ENCODE results near the gene ADPRHL1.

ADPRHL1 gene

DNA sequence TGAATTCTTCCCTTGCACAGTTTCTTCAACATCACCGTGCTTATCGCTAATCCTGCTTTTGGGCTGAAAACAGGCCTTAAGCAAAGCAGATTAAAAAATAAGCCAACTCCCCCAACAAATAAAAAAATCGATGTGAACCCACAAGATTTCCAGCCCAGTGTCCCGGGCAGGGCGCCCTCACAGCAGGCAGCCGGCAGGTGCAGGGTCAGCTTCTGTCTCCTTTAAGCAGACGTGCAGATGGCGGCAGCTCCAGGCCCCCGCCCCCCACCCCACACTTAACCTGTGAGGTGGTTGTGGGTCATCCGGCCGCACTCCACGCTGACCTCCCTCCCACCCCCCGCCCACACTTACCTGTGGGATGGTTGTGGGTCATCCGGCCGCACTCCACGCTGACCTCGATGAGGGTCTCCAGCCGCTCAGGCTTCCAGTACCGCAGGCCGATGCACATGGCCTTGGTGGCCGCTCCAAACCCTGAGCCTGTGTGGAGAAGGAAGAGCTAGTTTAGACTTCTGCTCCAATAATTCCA lies 19.8 kb downstream of the ADPRHL1 start:
- no peak for DNase-seq (ENCODE audit: low read depth in 2 of 2)

DNA sequence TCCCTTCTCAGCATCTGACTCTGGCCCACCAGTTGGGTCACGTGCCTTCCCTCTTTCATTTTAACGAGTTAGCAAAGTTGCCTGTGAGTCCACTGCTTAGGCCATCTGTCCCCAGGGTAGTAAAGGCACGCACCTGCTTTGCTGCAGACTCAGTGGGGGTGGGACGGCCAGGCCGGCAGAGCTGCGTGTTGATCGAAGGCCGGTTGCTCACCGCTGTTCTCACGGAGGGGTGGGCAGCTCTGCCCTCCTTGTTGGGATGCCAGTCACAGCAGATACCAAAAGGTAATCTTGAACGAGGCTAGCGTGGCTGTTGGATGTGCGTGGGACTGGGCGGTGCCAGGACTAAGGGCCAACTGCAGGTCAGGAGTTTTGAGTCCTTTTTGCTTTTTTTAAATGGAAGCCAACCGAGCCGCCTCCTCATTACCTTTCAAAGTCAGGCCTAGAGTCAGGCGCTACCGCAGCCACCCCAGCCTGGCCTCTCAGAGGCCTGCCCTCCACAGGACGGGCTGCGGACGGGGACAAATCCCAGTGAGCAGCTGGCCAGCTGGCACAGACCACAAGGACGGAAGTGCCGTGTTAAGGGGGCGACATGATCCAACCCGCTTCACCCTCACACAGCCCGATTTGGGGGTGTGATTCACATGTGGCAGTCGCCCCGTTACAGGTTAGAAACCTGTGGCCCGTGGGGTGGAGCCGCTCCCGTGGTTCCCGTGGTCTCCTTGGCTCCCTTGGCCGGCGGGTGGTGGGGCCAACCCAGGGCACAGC lies 20.6 kb downstream of the ADPRHL1 start:
- no peak for DNase-seq (ENCODE audit: low read depth in 2 of 2)

DNA sequence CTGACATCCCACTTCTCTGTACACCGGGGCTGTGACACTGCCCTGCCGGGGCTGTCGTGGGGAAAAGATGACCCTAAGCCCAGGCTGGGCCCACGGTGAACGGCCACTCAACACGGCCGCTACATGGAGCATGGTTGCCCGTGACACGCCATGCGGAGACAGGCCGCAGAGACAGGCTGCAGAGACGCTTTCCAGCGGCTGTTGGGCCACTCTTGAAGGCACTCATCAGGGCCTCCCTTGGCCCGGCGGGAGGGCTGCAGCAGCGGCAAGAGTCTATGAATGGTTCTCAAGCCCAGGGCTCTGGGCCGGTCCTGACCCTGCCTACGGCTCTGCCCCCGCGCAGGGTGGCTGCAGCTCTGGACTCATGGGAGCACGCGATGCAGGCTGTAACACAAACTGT lies 22.1 kb downstream of the ADPRHL1 start:
- DNase-seq (ENCODE audit: low read depth in 2 of 2): no peak

DNA sequence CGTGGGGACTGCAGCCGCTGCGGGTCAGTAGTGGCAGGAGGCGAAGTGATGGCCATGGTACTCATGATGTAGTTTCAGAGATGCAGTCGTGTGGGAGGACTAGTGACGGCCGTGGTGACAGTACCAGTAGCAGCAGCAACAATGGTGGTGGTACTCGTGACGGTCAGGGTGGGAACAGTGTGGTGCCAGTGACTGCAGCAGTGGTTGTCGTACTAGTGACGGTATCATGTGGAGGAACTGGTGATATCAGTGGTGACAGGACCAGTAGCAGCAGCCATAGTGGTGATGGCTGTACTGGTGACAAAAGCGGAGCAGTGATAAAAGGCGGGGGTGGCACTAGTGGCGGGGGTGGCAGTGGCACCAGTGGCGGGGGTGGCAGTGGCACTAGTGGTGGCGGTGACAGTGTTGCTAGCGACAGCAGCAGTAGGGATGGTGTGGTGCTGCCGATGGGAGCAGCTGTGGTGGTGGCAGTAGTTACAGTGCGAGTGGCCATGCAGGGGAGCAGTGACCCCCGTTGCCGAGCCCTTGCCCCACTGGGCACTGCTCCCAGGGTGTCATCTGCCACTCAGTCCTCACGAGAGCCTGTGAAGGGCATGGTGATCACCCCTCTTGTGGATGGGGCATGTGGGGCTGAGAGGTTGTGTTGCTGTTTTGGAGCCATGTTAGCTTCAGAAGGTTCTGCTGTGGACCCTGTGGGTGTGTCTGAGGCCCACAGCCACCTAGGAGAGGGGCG lies 22.7 kb downstream of the ADPRHL1 start:
- DNase-seq (ENCODE audit: low read depth in 2 of 2): no peak

DNA sequence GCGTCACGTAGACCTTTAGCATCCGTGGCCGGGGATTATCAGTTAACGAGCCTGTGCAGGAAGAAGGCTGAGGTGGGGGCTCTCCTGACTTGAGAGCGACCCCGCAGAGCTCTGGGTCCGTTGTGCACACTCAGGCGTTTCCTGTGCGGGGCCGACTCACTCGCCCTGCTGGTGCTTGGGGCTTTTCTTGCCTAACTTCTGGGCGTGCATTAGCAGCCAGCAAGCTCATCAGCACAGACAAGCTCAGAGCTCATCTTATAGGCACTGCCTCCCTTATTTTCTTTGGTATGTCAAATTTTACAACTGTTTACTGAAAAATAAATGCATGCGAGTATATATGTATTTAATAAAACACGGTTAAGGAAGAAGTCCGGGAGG lies 23.7 kb downstream of the ADPRHL1 start:
- no peak for DNase-seq (ENCODE audit: low read depth in 2 of 2)

- no peak for DNase-seq (ENCODE audit: low read depth in 2 of 2)
Observed at GRCh38 chr13:113428871-113429607, 24.2 kb downstream of the ADPRHL1 start.

GRCh38 chr13:113428469-113428865 lies 24.8 kb downstream of the ADPRHL1 start:
- DNase-seq (ENCODE audit: low read depth in 2 of 2): no peak

DNA sequence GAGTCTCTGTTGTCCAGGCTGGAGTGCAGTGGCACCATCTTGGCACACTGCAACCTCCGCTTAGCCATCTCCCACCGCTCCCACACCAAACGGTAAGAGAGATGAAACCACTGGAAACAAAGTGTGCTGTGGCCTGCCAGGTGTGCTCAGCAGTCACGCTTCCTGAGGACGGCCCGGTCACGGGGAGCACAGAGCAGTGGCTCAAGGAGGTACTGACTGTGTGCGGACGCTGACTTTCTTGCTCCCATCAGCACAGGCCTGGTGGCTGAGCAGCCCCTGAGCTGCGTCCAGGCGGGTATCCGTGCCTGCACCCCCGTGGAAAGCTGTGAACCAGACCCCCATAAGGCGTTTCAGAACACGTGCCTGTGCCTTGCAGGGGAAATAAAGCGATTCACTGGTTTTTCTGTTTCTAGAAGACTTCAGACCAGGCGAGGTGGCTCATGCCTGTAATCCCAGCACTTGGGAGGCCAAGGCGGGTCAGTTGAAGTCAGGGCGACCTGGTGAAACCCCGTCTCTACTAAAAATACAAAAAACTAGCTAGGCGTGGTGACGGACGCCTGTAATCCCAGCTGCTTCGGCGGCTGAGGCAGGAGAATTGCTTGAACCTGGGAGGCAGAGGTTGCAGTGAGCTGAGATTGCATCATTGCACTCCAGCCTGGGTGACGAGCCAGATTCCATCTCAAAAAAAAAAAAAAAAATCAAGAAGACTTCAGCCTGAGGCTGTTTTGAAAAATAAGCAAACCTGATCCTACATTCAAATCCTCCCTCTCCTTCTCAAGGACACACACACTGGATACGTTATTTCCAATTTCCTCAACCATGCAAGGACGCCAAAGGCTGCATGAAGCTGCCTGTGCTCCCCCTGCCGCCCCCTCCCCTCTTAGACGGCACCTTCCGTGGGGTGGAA lies 25.5 kb downstream of the ADPRHL1 start:
- DNase-seq (ENCODE audit: low read depth in 2 of 2): no peak

GRCh38 chr13:113426591-113426986 lies 26.7 kb downstream of the ADPRHL1 start:
- no peak for DNase-seq (ENCODE audit: low read depth in 2 of 2)

DNA sequence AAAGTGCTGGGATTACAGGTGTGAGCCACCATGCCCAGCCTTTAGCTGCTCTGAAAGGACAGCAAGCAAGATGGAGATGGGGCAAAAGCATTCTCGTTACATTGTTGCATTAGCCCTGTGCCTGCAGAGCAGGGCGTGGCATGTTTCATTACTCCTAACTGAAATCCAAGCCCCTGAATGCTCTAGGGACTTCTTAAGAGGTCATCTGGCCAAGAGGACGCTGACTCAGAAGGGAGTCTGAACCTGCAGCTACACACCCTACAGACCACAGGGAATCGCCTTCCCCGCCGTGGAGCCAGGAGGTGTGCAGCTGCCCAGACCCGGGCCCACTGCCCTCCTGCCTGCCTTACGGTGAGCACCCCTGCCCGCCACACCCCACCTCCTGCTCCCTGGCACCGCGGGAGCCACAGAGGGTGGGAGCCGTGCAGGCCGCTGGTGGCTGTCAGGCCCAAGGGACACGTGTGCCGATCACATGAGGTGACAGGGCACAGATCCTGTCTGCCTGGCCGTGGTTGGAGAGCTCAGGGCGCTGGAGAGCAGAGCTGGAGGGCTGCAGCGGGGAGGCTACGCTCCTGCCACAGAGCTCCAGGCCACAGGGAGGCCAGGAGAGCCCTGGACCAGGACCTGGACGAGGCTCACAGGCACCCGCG lies 27.2 kb downstream of the ADPRHL1 start:
- DNase-seq (ENCODE audit: low read depth in 2 of 2): no peak

DNA sequence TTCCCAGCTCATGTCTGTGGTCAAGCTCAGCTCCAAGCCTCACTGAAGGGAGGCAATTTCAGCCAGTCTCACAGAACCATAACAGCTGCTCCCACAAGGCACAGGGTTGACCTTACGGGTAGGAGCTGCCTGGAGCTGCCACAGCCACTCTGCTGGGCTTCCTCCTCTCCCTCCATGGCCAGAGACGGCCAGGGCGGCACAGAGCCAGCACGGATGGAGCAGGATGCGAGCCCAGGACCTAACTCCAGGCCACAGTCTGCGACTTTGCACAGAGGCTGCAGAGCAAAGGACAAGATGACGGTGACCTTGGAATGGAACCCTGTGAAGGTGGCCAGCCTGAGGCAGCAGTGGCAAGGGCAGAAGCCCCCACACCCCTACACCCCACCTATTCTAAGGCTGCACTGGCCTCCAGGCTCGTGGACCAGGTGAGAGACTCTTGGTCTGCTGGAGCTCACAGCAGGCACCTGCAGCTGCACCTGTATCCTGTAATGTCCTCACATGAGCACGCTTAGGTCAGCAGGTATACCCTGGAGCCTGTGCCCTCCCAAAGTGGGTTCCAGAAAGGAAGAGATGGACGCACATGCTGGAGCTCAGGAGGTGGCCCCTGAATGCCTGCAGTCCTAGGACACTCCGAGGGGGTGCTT lies 29.6 kb downstream of the ADPRHL1 start:
- no peak for DNase-seq (ENCODE audit: low read depth in 2 of 2)

GRCh38 chr13:113422807-113423519 lies 30.3 kb downstream of the ADPRHL1 start:
- DNase-seq (ENCODE audit: low read depth in 2 of 2): no peak

DNA sequence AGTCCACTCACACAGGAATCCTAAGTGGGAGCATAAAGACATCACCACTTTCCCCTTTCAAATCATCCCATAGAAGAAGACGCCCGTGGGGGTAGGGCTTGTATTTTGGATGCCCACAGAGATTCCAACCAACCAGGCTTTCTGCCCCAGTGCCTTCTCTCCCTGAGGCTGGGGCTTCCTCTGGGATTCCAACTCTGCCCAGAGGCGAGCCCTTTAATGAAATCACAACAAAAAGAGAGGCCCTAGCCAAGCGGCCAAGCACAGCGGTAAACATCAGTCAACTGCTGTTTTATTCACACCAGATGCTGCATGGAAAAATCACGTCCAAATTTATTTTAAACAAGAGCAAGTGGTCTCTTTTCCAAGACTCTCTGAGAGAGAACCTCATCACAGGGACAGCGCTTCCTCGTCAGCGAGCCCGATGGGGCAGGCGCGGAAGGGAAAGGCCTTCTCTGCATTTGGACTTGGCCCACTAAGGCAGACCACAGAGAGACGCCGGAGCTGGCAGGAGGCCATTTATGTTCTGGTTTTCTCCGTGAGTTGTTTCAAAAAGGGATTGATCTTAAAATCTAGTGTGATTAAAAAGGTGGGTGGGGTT lies 31.5 kb downstream of the ADPRHL1 start:
- DNase-seq (ENCODE audit: low read depth in 2 of 2): no peak

DNA sequence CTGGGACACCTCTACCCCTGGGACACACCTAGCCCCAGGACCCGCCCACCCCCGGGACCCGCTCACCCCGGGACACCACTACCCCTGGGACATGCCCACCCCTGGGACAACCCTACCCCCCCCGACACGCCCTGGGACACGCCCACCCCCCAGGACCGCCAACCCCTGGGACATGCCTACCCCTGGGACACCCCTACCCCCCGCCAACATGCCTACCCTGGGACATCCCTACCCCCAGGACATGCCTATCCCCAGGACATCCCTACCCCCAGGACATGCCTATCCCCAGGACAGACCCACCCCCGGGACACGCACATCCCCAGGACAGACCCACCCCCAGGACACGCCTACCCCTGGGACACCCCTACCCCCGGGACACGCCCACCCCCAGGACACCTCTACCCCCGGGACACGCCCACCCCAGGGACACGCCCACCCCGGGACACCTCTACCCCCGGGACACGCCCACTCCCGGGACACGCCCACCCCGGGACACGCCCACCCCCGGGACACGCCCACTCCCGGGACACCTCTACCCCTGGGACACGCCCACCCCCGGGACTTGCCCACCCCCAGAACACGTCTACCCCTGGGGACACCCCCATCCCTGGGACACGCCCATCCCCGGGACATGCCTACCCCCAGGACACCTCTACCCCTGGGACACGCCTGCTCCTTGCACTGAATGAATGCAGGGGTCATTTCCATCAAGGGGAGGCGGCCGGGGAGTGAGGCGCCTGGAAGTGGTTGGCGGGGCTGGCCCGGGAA lies 32.3 kb downstream of the ADPRHL1 start:
- DNase-seq (ENCODE audit: low read depth in 2 of 2): no peak

DNA sequence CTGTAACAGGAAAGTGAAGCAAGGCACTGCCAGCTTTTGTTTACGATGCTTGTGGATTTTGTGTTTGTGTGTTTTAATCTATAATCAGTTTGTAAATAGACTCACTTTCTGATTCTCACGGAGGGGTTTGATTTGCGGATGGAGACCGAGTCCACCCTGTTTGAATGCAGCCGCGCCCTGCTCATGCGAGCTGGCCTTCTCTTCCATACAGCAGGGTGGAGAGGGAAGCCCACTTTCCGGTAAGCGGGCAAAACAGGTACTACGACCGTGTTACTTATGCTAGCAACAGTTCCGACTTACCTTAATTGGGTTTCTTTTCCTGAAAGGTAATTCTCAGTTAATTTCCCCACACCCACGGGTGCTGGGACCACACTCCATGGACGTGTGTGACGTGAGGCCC lies 33.1 kb downstream of the ADPRHL1 start:
- DNase-seq (ENCODE audit: low read depth in 2 of 2): no peak

DNA sequence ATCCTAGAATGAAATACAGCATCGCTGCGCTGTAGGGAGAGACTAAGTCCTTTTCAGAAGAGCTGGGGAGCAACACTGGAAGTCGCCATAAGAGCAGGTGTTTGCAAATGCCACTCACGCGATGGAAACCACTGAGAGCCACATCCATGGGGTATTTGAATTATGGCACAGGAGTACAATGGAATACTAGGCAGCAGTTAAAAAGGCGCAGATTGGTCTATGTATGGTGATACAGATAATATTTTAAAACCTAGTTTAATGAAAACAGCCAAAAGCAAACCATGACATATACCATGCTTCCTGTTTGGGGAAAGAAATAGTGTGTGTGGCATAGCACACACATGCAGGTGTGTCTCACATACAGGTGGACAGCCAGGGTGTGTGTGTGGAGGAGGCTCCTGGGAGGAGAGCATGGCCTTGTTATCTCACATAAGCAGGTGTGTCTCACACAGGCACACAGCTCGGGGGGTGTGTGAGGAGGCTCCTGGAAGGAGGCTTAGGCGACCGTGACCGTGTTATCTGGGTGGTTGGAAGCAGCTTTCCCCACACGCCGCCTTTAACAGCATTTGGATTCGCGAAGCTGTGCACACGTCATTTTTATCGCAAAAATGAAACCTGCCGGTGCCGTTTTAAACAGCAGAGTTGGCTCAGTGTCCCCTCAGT lies 33.6 kb downstream of the ADPRHL1 start:
- DNase-seq (ENCODE audit: low read depth in 2 of 2): no peak

- no peak for DNase-seq (ENCODE audit: low read depth in 2 of 2)
Observed at GRCh38 chr13:113418722-113419049, 34.6 kb downstream of the ADPRHL1 start.
